Measurements from ENCODE around the gene TXNL4B.
"Not testable (repeated sequence)": the region's sequence is repeated elsewhere in the genome, so short reads cannot be mapped to it uniquely, and the experiment has no call there.

TXNL4B gene

GRCh38 chr16:72072514-72073342 lies 20.7 kb downstream of the TXNL4B start:
- no peak for DNase-seq (ENCODE audit: low read depth)

DNA sequence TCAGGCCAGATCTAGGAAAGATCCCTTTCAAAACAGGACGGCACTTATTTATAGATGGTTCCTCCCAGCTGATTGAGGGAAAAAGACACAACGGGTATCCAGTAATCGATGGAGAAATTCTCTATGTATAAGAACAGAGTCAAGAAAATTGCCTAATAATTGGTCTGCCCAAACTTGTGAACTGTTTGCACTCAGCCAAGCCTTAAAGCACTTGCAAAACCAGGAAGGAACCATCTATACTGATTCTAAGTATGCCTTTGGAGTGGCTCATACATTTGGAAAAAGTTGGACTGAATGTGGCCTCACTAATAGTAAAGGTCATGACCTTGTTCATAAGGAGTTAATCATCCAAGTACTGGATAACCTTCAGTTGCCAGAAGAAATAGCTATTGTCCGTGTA lies 24.5 kb downstream of the TXNL4B start:
- DNase-seq (ENCODE audit: low read depth), result no peak

DNA sequence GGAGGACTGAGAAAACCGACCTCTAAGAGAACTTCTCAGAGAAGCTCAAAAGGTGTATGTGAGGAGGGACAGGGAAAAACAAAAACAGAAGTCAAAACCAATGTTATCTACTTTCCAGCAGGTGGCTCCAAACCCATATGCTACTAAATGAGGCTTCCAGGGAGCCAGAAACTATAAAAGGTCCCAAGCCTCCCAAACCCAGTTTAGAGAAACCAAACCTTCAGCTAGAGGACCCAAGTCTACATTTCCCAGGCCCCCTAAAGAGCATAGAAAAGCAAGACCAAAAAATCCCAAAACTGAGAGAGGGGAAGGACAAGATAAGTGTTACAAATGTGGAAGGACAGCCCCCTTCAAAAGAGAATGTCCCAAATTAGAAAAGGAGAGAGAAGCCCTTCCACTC lies 26.7 kb downstream of the TXNL4B start:
- DNase-seq (ENCODE audit: low read depth), result no peak

- no peak for DNase-seq (ENCODE audit: low read depth)
Observed at GRCh38 chr16:72064361-72064894, 29.0 kb downstream of the TXNL4B start.

DNA sequence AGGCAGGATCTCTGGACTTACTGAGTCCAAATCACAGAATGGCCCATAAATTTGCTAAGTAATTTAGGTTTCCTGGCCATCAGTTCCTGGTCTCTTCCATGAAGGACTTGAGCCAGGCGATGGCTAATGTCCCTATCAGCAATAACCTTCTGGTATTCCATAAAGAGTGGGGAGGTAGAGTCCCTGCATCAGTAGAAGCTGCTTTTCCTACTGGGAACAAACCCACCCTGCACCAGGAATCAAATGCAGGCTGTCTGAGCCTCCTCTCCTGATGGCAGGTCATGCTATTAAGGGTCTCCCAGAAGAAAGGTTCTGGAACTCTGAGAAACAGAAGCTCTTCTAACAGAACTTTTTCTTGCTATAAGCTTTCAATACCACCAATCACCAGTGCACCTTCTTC lies 31.9 kb downstream of the TXNL4B start:
- DNase-seq (ENCODE audit: low read depth), result no peak

- DNase-seq (ENCODE audit: low read depth), result no peak
Observed at GRCh38 chr16:72060405-72060804, 33.0 kb downstream of the TXNL4B start.

GRCh38 chr16:72059060-72059459 lies 34.4 kb downstream of the TXNL4B start:
- not testable (repeated sequence) for DNase-seq (ENCODE audit: low read depth)

DNA sequence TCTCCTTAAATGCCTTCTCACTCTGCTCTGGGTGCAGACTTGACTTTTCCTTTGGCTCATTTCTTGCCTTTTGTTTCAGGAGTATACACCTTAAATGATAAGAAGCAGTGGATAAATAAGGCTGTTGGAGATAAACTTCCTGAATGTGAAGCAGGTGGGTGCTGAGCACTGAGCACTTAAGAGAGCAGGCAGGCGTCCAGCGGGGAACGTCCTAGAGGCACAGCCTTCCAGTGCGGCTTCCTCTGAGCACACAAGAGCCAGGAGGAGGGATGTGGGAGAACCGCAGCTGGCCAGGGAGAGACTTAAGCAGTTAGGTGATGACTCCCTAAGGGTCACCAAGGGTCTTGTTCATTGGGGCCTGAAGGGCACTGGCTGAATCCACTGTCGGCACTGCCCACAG lies 36.1 kb downstream of the TXNL4B start:
- DNase-seq (ENCODE audit: low read depth), result not testable (repeated sequence)

DNA sequence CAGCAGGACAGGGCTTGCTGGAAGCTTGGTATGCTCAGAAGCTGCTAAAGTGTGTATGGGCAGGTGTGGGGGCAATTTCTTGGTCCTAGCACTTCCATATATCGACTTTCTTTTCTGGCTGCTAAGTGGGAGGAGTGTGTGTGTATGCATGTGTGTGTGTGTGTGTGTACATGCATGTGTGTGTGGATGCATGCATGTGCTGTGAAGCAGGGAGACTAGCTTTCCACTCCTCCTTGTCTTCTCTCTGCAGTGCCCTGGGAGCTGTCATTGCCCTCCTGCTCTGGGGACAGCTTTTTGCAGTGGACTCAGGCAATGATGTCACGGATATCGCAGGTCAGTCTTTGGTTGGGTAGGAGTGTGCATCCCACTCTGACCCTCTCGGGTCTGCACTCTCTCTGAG lies 37.5 kb downstream of the TXNL4B start:
- no peak for DNase-seq (ENCODE audit: low read depth)

- not testable (repeated sequence) for DNase-seq (ENCODE audit: low read depth)
Observed at GRCh38 chr16:72054254-72054847, 39.1 kb downstream of the TXNL4B start, which contains the start of gene HP. Gene HP (plus strand): TSS chr16:72054505. CDS start chr16:72054653, 148 bp downstream.

- no peak for DNase-seq (ENCODE audit: low read depth)
Observed at GRCh38 chr16:72051818-72052217, 41.6 kb downstream of the TXNL4B start.

GRCh38 chr16:72050769-72051464 lies 42.5 kb downstream of the TXNL4B start:
- DNase-seq (ENCODE audit: low read depth), result no peak

GRCh38 chr16:72049110-72049509 lies 44.3 kb downstream of the TXNL4B start:
- no peak for DNase-seq (ENCODE audit: low read depth)

GRCh38 chr16:72044825-72045359 lies 48.5 kb downstream of the TXNL4B start:
- no peak for DNase-seq (ENCODE audit: low read depth)

- DNase-seq (ENCODE audit: low read depth), result no peak
Observed at GRCh38 chr16:72044296-72044695, 49.1 kb downstream of the TXNL4B start.

GRCh38 chr16:72043539-72043938 lies 49.9 kb downstream of the TXNL4B start:
- DNase-seq (ENCODE audit: low read depth), result no peak

DNA sequence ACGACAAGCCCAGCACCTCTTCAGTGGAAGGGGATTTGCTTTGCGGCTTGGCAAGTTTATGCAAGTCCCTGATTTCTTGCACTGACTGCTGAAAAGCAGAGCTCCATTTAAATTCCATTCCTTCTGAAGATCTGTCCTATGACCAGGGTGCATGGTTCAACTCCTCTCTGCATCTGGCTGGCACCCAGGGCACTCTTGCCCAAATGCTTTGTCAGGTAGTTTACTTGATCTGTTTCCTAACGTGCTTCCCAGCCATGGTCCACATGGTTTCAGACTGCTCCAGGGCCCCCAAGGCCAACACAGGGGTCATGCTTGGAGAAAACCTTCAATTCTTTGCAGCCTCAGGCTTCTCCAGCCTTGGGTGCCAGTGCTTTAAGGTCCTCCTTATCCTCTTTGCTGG lies 50.4 kb downstream of the TXNL4B start:
- no peak for DNase-seq (ENCODE audit: low read depth)

GRCh38 chr16:72042157-72042660 lies 51.2 kb downstream of the TXNL4B start:
- DNase-seq (ENCODE audit: low read depth), result no peak

- DNase-seq (ENCODE audit: low read depth), result no peak
Observed at GRCh38 chr16:72036098-72036497, 57.3 kb downstream of the TXNL4B start.
